ENCODE measurements around the gene ASB13.

The ASB13 gene

DNA sequence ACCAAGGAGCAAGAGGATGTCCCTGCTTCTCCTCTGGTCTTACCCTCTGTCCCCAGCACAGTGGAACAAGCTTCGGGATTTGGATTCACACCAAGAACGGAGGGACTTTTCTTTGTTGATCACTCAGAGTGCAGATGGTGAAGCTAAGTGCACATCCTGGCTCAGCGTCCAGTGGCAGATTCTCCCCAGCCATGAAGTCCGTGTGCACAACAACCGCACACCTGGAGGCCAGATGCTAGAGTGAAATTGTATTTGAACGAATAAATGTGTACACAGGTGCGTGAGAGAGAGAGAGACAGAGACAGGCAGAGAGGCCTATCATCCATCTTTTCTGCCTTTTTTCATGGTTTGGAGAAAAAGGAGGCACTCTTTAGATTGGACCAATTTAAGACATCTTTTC lies 31.5 kb downstream of the ASB13 start:
- H3K4me3 ChIP-seq (ENCODE audit: low read depth, low read length): no peak overlapping the region
- TF ChIP-seq, protein P1, sequence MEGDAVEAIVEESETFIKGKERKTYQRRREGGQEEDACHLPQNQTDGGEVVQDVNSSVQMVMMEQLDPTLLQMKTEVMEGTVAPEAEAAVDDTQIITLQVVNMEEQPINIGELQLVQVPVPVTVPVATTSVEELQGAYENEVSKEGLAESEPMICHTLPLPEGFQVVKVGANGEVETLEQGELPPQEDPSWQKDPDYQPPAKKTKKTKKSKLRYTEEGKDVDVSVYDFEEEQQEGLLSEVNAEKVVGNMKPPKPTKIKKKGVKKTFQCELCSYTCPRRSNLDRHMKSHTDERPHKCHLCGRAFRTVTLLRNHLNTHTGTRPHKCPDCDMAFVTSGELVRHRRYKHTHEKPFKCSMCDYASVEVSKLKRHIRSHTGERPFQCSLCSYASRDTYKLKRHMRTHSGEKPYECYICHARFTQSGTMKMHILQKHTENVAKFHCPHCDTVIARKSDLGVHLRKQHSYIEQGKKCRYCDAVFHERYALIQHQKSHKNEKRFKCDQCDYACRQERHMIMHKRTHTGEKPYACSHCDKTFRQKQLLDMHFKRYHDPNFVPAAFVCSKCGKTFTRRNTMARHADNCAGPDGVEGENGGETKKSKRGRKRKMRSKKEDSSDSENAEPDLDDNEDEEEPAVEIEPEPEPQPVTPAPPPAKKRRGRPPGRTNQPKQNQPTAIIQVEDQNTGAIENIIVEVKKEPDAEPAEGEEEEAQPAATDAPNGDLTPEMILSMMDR (IDR thresholded peaks at IDR 0.05; ENCODE audit: low read depth, low read length): no peak
- in situ Hi-C loops (cut with HindIII; ENCODE audit: low sequenced_read_pairs): no loop called here
- DNase-seq (ENCODE audit: low read depth, low spot score): no peak

DNA sequence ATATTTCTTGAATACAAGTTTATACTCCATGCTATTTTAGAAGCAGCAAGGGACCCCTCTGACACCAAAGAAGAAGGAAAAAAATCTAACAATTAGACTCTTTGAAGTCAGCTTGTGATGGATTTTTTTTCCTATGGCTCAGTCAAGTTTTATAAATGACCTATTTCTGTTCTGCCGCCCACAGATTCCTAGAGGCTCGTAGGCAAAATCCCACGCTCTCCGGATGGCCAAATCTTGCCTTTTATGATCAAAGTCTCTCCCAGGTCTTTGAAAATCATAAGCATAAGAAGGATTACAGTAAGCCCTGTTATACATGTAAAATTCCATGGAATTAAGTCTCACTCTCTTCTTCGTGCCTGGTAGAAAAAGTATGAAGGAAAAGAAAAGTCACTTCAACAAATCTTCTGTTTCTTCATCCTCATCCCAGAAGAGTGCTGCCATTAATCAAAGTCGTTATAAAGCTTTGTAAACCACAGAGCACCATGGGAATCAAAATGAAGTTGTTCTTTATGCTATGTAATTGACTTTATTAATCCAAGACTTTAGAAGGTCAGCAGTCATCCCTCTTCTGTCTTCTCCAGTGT lies 33.1 kb downstream of the ASB13 start:
- DNase-seq (ENCODE audit: low read depth, low spot score): no peak
- TF ChIP-seq, protein P1 (IDR thresholded peaks at IDR 0.05; ENCODE audit: low read depth, low read length): no peak
- H3K4me3 ChIP-seq (ENCODE audit: low read depth, low read length): no peak overlapping the region
- in situ Hi-C loops (cut with HindIII; ENCODE audit: low sequenced_read_pairs): no loop called here

- no peak overlapping the region for H3K4me3 ChIP-seq (ENCODE audit: low read depth, low read length)
These were observed 33.9 kb downstream of the ASB13 start for GRCh38 chr10:5632446-5632845.

DNA sequence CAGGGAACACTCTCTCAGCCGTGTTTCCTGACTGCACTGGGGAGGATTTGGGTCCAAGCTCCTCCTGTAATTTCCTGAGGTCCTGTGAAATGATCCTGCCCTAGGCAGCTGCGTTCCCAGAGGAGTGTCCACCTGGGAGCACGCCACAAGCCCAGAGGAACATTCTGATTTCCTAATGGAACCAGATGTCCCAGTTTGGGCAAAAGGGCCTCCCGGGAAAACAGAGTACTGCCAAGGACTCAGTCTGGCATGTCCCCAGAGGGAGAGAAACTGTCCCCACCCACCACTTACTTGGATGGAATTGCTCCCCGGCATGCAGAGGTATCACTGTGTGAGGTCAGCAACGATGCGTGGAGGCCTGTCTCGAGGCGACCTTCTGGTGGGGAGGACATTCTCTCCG lies 34.5 kb downstream of the ASB13 start:
- H3K4me3 ChIP-seq (ENCODE audit: low read depth, low read length): no peak overlapping the region
- in situ Hi-C loops (cut with HindIII; ENCODE audit: low sequenced_read_pairs): no loop called here
- no peak for DNase-seq (ENCODE audit: low read depth, low spot score)
- TF ChIP-seq, protein P1 (IDR thresholded peaks at IDR 0.05; ENCODE audit: low read depth, low read length): no peak

More at GRCh38 chr10:5632446-5632845, 33.9 kb downstream of the ASB13 start:
- TF ChIP-seq, protein P1 (IDR thresholded peaks at IDR 0.05; ENCODE audit: low read depth, low read length): no peak
- in situ Hi-C loops (cut with HindIII; ENCODE audit: low sequenced_read_pairs): no loop called here
- DNase-seq (ENCODE audit: low read depth, low spot score): no peak

GRCh38 chr10:5630112-5630436 lies 36.3 kb downstream of the ASB13 start:
- no peak for DNase-seq (ENCODE audit: low read depth, low spot score)
- in situ Hi-C loops (cut with HindIII; ENCODE audit: low sequenced_read_pairs): no loop called here
- H3K4me3 ChIP-seq (ENCODE audit: low read depth, low read length): no peak overlapping the region
- TF ChIP-seq, protein P1 (IDR thresholded peaks at IDR 0.05; ENCODE audit: low read depth, low read length): no peak

DNA sequence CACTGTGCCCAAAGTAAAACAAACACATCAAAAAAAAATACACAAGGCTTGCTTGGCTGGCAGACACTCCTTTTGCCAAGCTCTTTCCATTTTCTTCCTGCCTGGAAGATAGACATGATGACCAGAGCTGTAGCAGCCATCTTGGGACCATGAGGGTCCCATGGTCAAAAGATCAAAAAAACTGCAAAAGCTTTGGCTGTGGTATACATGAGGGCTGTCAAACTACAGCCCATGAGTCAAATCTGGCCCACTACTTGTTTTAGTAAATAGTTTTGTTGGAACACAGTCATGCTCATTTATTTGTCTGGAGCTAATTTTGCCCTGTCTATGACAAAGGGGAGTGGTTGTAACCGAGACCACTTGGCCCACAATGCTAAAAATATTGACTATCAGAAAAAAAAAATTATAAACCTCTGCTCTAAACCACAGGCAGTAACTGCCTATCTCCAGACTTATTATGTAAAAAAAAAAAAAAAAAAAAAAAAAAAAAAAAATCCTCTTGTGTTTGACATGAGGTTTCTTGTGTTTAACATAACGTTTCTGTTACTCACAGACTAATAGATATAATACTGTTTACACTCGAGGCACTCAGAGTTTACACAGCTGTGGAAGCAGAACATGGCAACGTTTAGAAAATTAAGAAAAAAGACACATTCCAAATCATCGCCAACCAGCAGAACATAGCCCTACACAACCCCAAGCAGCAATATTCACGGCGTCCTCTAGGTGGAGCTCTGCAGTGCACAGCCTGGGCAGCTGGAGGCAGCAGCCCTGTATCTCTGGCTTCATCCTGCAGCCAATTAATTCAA lies 36.9 kb downstream of the ASB13 start:
- TF ChIP-seq, protein P1 (IDR thresholded peaks at IDR 0.05; ENCODE audit: low read depth, low read length): peak; percentile 97
- DNase-seq (ENCODE audit: low read depth, low spot score): peak; percentile 76
- in situ Hi-C loops (cut with HindIII; ENCODE audit: low sequenced_read_pairs): no loop called here
- no peak overlapping the region for H3K4me3 ChIP-seq (ENCODE audit: low read depth, low read length)
